NCI-H460 (cell line): ENCODE results near the gene INPP5J. TPM values are rescaled to one million over a fixed set of nuclear protein-coding genes. Genes with fewer than 3 reads are reported as not detected.
"Not testable (repeated sequence)": the region's sequence is repeated elsewhere in the genome, so short reads cannot be mapped to it uniquely, and the experiment has no call there.

Experiments
- DNase-seq: peaks from one replicate; pipeline ENCODE4 v3.0.0-alpha.2; 2016; ENCODE audit warnings: low read depth; ENCODE audit errors: extremely low read depth
- polyA plus RNA-seq: library from polyadenylated mRNA; depleted of rRNA; stranded (reverse); fragments of >200 nt; gene quantifications from 2 replicates; pipeline ENCODE4 v1.2.3, GENCODE V29; 2014; cell fraction: nucleus; rRNA removed
- total RNA-seq: library from RNA; depleted of rRNA; stranded (reverse); fragments of >200 nt; shearing (Covaris generic); gene quantifications from 2 replicates; pipeline ENCODE4 v1.2.3, GENCODE V29; 2014; rRNA removed

INPP5J gene, protein sequence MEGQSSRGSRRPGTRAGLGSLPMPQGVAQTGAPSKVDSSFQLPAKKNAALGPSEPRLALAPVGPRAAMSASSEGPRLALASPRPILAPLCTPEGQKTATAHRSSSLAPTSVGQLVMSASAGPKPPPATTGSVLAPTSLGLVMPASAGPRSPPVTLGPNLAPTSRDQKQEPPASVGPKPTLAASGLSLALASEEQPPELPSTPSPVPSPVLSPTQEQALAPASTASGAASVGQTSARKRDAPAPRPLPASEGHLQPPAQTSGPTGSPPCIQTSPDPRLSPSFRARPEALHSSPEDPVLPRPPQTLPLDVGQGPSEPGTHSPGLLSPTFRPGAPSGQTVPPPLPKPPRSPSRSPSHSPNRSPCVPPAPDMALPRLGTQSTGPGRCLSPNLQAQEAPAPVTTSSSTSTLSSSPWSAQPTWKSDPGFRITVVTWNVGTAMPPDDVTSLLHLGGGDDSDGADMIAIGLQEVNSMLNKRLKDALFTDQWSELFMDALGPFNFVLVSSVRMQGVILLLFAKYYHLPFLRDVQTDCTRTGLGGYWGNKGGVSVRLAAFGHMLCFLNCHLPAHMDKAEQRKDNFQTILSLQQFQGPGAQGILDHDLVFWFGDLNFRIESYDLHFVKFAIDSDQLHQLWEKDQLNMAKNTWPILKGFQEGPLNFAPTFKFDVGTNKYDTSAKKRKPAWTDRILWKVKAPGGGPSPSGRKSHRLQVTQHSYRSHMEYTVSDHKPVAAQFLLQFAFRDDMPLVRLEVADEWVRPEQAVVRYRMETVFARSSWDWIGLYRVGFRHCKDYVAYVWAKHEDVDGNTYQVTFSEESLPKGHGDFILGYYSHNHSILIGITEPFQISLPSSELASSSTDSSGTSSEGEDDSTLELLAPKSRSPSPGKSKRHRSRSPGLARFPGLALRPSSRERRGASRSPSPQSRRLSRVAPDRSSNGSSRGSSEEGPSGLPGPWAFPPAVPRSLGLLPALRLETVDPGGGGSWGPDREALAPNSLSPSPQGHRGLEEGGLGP
- 0.35 and 0.54 TPM in 2 replicates for total RNA-seq
- polyA plus RNA-seq: 1.1 and 2.8 TPM in 2 replicates

- peak; percentile 34 for DNase-seq
Observed at GRCh38 chr22:31122532-31123291, at the start of gene INPP5J. INPP5J (plus strand) TSS chr22:31122966; CDS start chr22:31123015, 49 bp downstream.

DNA sequence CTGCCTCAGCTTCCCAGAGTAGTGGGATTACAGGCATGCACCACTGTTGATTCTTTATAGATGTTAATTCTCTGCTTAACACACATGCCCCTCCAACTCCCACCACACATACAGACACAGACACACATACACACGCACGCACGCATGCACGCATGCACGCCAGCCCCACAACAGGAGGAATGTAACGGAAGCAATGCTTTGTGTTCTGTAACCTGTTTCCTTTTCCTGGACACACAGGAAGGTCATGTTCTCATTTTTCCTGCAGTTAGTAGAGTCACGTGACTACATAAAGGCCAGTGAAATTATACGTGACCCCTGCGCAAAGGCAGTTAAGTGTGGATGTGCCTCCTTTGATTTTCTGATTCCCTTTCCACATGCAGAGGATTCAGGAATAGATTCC lies 49.6 kb upstream of the INPP5J start:
- not testable (repeated sequence) for DNase-seq

DNA sequence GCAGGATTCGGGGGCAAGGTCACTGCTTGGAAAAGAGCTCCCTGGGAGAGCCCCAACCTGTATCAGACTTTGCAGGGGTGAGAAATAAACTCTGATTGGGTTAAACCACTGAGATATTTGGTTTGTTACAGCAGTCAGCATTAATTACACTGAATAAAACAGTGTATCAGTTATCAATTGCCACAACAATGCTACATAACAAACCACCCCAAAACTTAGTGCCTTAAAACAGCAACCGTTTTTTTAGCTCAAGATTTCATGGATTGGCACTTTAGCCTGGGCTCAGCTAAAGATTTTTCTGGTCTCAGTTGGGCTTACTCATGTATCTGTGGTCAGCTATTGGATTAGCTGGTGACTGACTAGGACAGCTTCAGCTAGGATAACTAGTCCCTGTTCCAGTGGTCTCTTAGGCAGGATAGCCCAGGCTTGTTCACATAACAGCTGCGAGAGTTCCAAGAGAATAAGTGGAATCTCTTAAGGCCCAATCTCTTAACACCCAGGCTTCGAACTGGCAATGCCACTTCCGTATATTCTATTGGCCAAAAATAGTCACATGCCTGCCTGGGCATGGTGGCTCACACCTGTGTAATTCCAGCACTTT lies 49.1 kb upstream of the INPP5J start:
- not testable (repeated sequence) for DNase-seq

GRCh38 chr22:31075961-31076360 lies 46.8 kb upstream of the INPP5J start:
- DNase-seq: no peak

DNA sequence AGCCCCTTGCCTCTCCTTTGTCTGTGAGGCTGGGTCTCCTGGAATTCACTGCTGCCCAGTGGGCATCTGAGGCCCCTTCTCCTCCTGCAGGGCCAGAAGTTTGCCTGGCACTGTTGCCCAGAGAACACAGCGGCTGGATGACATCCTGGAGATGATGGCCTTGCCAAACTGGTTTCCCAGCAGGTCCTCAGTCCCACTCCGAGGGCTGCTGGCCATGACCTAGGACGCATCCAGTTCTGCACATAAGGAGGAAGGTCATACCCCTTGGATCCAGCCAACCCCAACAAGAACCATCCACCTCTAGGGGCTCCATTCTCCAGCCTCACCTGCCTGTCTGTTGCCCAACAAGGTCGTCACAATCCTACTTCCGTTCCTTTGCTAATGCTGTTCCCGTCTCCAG lies 45.1 kb upstream of the INPP5J start:
- no peak for DNase-seq

DNA sequence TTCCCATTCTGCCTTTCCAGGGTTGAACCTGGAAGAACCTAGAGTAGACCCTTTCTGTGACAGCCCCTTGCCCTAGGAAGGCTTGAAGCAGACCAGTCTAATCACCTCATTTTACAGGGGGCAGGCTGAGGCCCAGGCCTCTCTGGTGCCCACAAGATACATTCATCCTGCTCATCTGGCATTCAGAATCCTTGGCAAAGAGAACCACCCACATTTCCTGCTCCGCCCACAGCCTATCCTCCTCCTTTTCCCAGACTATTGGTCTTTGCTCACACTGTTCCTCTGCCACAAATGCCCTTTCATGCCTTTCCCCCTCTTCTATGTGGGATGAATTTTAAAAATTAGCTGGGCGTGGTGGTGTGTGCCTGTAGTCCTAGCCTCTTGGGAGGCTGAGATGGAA lies 44.4 kb upstream of the INPP5J start:
- DNase-seq: not testable (repeated sequence)

- DNase-seq: no peak
Observed at GRCh38 chr22:31079095-31079642, 43.6 kb upstream of the INPP5J start.

DNA sequence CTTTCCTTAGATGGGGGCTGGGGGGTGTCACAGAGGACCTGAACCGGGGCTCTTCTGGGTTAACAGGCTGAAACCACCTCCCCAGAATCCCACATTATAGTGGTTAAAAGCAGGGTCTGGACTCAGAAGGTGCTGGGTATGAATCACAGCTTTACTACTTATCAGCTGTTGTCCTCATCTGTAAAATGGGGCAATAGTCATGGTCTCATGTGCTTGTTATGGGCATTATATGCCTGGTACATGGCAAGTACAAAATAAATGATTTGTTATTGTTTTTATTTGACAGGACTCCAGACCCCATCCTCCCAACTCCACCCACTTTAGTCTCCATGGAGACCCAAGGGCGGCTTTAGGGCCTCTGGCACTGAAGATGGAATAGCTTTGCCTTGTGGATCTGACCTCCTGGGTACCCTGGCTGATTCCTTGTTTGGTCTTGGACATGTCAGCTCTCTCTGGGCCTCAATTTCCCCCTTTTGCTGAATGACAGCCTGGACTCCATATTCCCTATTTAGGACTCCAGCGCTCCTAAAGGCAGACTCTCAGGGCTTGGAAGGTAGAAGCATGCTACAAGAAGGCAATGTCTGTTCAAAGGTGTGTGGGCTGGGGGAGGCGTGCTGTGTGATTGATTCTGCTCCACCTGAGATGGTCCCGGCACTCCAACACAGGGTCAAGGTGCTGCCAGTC lies 42.5 kb upstream of the INPP5J start:
- DNase-seq: no peak

DNA sequence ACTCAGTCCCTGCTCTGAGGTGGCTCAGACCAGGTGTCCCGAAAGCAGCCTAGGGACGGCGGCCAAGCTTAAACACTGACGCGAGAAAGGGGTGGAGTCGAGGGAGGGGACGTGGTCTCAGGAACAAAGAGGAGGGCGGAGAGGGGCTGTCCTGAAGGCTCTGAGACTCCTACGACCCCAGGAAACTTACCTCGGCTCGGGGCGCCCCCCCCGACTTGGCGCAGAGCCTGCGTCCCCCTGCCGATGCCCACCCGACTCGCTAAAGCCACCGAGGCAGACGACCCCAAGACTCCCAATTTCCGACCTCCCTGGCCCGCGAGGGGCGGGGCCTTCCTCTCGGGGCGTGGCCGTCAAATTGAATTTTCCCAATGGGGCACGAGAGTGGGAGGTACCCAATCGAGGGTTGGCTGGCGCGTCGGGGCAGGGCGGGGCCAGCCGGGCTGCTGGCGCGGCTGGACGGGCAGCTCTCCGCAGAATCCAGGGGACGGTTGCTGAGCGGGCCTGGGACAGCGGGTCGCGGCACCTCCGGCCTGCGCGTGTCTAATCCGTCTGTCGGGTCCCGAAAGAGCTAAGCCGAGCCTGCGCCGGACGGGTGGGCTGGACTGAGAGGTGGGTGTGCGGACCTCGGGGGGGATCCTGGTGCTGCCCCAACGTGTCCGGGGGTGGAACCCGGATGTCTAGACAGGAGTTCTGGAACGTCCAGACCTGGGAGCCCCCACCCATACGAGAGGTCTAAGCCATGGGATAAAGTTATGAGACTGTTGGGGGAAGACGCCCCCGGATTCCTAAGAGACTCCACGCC lies 41.7 kb upstream of the INPP5J start, which contains the start of gene SMTN:
TSS of gene SMTN (plus strand) at position 471 of the 802 bp plus-strand sequence. CDS start 1,941 bp downstream, outside the sequence.
- DNase-seq: peak; percentile 80

DNA sequence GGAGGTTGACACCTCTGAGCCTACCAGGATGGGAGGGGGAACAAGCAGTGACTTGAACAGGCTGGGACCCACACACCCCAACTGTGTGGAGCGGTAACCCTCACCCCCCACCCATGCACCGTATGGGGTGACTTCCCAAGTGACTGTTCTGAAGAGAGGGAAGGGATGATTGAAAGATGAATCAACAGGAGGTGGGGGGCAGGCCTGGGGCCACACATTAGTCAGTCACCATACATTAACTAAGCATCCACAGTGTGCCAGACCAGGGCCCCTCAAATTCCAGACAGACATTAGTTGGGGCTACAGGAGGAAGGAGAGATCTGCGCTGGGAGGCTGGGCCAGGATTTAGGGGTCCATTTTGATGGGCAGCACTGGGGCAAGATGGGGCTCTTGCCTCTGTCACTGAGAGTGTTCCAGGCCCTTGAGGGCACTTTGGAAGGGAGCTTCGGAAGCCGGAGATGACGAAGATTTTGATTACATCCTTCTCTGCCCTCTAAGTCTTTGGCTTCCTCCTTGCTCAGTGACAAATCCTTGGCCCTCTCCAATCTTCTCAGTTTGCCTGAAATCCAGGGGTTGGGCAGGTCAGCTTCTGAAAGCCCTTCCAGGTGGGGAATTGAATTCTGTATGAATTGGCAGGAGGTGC lies 40.7 kb upstream of the INPP5J start:
- no peak for DNase-seq

DNA sequence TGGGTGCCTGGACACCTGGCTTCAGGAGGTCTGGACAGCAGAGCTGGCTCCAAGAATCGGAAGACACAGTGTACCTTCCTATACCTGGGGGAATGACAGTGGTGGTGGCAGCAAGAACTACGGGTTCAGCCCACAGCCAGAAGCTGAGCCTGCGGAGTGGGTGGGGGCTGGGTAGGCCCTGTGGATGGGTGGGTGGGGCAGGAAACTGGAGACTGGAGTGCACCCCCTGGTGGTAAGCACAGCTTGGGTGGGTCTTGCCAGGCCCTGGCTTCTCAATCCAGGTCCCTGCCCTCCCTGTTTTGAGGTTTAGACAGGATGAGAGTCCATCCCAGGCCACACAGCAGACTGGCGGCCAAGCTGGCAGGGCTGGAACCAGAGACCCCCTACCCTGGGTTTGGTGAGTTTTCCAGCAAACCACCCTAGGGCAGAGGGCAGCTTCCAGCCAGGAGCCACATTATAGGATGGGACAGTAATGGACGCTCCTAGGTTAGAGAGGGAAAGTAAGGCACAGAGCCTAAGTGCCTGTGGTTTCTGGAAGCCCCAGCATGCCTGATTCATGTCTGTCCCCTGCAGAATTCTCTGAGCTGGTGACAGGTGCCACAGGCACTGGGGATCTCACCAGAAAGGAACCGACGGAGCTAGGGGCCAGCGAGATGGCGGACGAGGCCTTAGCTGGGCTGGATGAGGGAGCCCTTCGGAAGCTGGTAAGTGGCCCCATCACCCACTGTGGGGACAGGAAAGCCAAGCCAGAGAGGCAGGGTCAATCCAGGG lies 40.0 kb upstream of the INPP5J start:
- no peak for DNase-seq

- no peak for DNase-seq
Observed at GRCh38 chr22:31083377-31083768, 39.4 kb upstream of the INPP5J start.

GRCh38 chr22:31083923-31084810 lies 38.6 kb upstream of the INPP5J start:
- no peak for DNase-seq

DNA sequence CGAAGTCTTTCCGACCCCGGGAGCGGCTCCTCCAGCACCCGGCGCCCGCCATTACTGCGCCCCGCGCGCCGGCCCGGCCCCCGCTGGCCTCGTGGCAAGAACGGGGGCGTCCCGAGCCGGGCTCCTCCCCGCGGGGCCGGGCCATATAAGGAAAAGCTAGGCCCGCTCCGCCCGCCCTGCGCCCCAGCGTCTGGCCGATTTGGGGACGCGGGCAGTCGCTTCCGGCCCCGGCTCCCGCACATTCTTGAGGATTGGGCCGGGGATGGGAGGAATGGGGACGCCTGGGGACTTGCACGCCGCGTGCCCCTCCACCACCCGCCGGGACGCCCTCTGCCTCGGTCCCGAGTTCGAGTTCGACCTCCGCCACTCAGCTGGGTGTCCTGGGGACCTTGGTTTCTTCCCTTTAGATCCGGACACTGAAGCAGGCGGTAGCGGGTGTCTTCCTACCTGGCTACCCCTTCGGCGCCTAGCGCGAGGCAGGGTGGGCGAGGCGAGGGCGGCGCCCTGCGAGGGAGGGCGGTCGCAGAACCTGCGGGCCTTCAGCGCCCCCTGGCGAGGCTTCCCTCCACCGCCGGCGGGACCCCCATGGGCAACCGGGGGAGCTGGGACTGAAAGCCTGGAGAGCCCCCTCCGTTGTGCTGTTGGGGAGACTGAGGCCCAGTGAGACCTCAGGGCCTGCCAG lies 37.8 kb upstream of the INPP5J start:
- DNase-seq: peak; percentile 54

DNA sequence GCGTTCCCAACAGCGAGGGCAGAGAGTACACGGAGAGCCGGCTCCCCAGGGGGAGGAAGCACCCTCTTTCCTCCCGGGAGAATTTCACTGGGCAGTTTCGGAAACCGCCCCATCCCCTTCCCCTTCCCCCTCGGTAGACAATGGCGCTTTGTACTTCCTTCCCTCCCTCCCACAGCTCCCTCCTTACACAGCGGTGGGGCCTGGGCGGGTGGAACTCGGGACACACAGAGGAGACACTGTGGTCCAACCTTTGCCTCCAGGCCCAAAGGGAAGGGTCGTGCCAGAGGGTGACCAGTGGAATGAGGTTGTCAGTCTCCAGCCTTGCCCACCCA lies 37.3 kb upstream of the INPP5J start:
- no peak for DNase-seq

DNA sequence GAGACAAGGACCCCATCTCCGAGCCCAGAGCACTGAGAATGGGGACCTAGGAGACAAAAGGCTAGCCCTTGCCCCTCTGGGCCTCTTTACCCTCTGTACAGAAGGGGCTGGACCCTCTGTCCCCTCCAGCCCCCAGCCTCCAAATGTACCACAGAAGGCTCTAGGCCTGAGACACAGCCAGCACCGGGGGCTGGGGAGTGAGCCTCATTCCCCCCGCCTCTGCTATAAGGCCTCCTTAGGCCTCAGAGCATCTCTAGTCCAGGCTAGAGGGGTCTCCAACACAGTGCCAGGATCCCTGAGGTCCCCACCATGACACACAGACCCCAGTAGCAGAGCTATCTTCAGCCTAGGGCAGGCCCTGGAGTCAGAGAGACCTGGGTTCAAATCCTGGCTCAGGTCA lies 36.8 kb upstream of the INPP5J start:
- no peak for DNase-seq
